Measurements from ENCODE around the gene RNU6-9. TPM values are rescaled to one million over a fixed set of nuclear protein-coding genes. Genes with fewer than 3 reads are reported as not detected.
"Not testable (repeated sequence)": the region's sequence is repeated elsewhere in the genome, so short reads cannot be mapped to it uniquely, and the experiment has no call there.

The RNU6-9 gene
- total RNA-seq, 1 donor from 2014 or later: not detected

- not testable (repeated sequence) for H3K4me1 Mint-ChIP-seq (ENCODE audit: low read depth, unreplicated experiment); H3K4me1 ChIP-seq (ENCODE audit: insufficient read depth, low read length); H2AFZ ChIP-seq (ENCODE audit: low read depth, low read length); H3K4me3 Mint-ChIP-seq (ENCODE audit: unreplicated experiment); H3K9me3 Mint-ChIP-seq (ENCODE audit: unreplicated experiment); H3K36me3 ChIP-seq (ENCODE audit: insufficient read depth, low read length); H3K79me2 ChIP-seq (ENCODE audit: insufficient read depth, low read length); H3K4me3 ChIP-seq (ENCODE audit: insufficient read depth, low read depth, low read length); H3K9me3 ChIP-seq (ENCODE audit: insufficient read depth, low read depth, low read length); H4K20me1 ChIP-seq (ENCODE audit: insufficient read depth, low read length); DNase-seq (ENCODE audit: low read depth); H3K4me2 ChIP-seq (ENCODE audit: low read length); H3K27ac ChIP-seq (ENCODE audit: low read depth, low read length); H3K36me3 Mint-ChIP-seq (ENCODE audit: low read depth, unreplicated experiment); H3K9ac ChIP-seq (ENCODE audit: low read length); FAIRE-seq
- peaks cover 23% of the 10 kb centered on the region for H3K27me3 Mint-ChIP-seq (ENCODE audit: low read depth, unreplicated experiment)
- H3K27ac Mint-ChIP-seq (ENCODE audit: unreplicated experiment): peak overlapping the region; percentile 26
- peaks cover 13% of the 10 kb centered on the region for H3K27me3 ChIP-seq (ENCODE audit: insufficient read depth, low read length)
Observed at GRCh38 chr19:849195-849594, 44.1 kb upstream of the RNU6-9 start.

- Histone ChIP-seq H3K79me2 (ENCODE audit: insufficient read depth, low read length) (no peaks in the 10 kb centered on the region), H3K27me3 (ENCODE audit: insufficient read depth, low read length) (peaks cover 9% of the 10 kb centered on the region), H3K4me1 (ENCODE audit: insufficient read depth, low read length) (no peaks in the 10 kb centered on the region), H2AFZ (ENCODE audit: low read depth, low read length) (peak overlapping the region; percentile 81), H3K4me2 (ENCODE audit: low read length) (peak overlapping the region; percentile 10), H3K9ac (ENCODE audit: low read length) (no peak overlapping the region), H3K36me3 (ENCODE audit: insufficient read depth, low read length) (no peaks in the 10 kb centered on the region), H3K9me3 (ENCODE audit: insufficient read depth, low read depth, low read length) (no peaks in the 10 kb centered on the region), H4K20me1 (ENCODE audit: insufficient read depth, low read length) (no peaks in the 10 kb centered on the region), H3K27ac (ENCODE audit: low read depth, low read length) (no peak overlapping the region), H3K4me3 (ENCODE audit: insufficient read depth, low read depth, low read length) (no peak overlapping the region)
- peaks cover 14% of the 10 kb centered on the region for H3K27me3 Mint-ChIP-seq (ENCODE audit: low read depth, unreplicated experiment)
- no peaks in the 10 kb centered on the region for H3K36me3 Mint-ChIP-seq (ENCODE audit: low read depth, unreplicated experiment)
- TF ChIP-seq EZH2 (IDR thresholded peaks at IDR 0.05; ENCODE audit: insufficient read depth, low read length): no peak
- TF ChIP-seq CTCF (IDR thresholded peaks at IDR 0.05; ENCODE audit: insufficient read depth, low read depth, low read length): no peak
- H3K9me3 Mint-ChIP-seq (ENCODE audit: unreplicated experiment): no peaks in the 10 kb centered on the region
- no peak overlapping the region for H3K27ac Mint-ChIP-seq (ENCODE audit: unreplicated experiment)
- FAIRE-seq: no peak
- H3K4me1 Mint-ChIP-seq (ENCODE audit: low read depth, unreplicated experiment): no peaks in the 10 kb centered on the region
- no peak overlapping the region for H3K4me3 Mint-ChIP-seq (ENCODE audit: unreplicated experiment)
- peak; percentile 40 for DNase-seq (ENCODE audit: low read depth)
Observed at GRCh38 chr19:850221-850978, 42.9 kb upstream of the RNU6-9 start.

GRCh38 chr19:850979-851335 is 42.3 kb upstream of the RNU6-9 start:
- H3K4me3 ChIP-seq (ENCODE audit: insufficient read depth, low read depth, low read length): no peak overlapping the region
- H3K27me3 ChIP-seq (ENCODE audit: insufficient read depth, low read length): peaks cover 6% of the 10 kb centered on the region
- FAIRE-seq: no peak

More at GRCh38 chr19:850979-851335, 42.3 kb upstream of the RNU6-9 start:
- Histone ChIP-seq H4K20me1 (ENCODE audit: insufficient read depth, low read length) (no peaks in the 10 kb centered on the region), H3K79me2 (ENCODE audit: insufficient read depth, low read length) (no peaks in the 10 kb centered on the region), H3K27ac (ENCODE audit: low read depth, low read length) (no peak overlapping the region), H3K9me3 (ENCODE audit: insufficient read depth, low read depth, low read length) (no peaks in the 10 kb centered on the region), H3K9ac (ENCODE audit: low read length) (no peak overlapping the region), H3K4me1 (ENCODE audit: insufficient read depth, low read length) (no peaks in the 10 kb centered on the region), H3K36me3 (ENCODE audit: insufficient read depth, low read length) (no peaks in the 10 kb centered on the region), H2AFZ (ENCODE audit: low read depth, low read length) (peak overlapping the region; percentile 81), H3K4me2 (ENCODE audit: low read length) (peak overlapping the region; percentile 10)
- no peak overlapping the region for H3K27ac Mint-ChIP-seq (ENCODE audit: unreplicated experiment)
- TF ChIP-seq CTCF (IDR thresholded peaks at IDR 0.05; ENCODE audit: insufficient read depth, low read depth, low read length): no peak
- no peak for TF ChIP-seq EZH2 (IDR thresholded peaks at IDR 0.05; ENCODE audit: insufficient read depth, low read length)
- H3K4me1 Mint-ChIP-seq (ENCODE audit: low read depth, unreplicated experiment): no peaks in the 10 kb centered on the region
- no peak for DNase-seq (ENCODE audit: low read depth)
- no peaks in the 10 kb centered on the region for H3K36me3 Mint-ChIP-seq (ENCODE audit: low read depth, unreplicated experiment)
- H3K9me3 Mint-ChIP-seq (ENCODE audit: unreplicated experiment): no peaks in the 10 kb centered on the region
- H3K4me3 Mint-ChIP-seq (ENCODE audit: unreplicated experiment): no peak overlapping the region
- peaks cover 10% of the 10 kb centered on the region for H3K27me3 Mint-ChIP-seq (ENCODE audit: low read depth, unreplicated experiment)
